Measurements from ENCODE around the gene GNB1.
"Not testable (repeated sequence)": the region's sequence is repeated elsewhere in the genome, so short reads cannot be mapped to it uniquely, and the experiment has no call there.

The GNB1 gene

DNA sequence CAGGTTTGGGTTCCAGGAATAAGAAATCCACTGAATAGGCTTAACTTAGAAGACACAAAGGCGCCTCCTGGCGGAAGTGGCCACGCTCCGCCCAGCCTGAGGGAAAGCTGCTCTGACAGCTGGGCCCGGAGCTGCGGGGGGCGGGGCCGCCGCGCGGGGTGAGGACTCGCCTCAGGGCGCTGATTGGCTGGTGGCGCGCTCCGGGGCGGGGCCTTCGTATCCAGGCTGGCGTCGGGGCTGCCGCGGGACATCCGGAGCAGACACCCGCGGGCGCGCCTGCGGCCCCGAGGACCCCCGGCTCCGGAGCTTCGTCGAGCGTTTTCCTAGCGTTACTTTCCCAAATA lies 144.3 kb downstream of the GNB1 start:
- not testable (repeated sequence) for H3K4me1 ChIP-seq (ENCODE audit: insufficient read depth, poor library complexity, severe bottlenecking); H3K36me3 ChIP-seq (ENCODE audit: low read depth); DNase-seq (ENCODE audit: low spot score); H3K9me3 ChIP-seq (ENCODE audit: severe bottlenecking); H3K27me3 ChIP-seq (ENCODE audit: insufficient read depth, poor library complexity, severe bottlenecking)
- Histone ChIP-seq H3K4me3 (ENCODE audit: severe bottlenecking) (peak overlapping the region; percentile 33), H3K27ac (ENCODE audit: poor library complexity, severe bottlenecking) (peak overlapping the region; percentile 75)
- ATAC-seq (ENCODE audit: low read depth), result peak; percentile 81
- peak; percentile 17 for TF ChIP-seq CTCF (IDR thresholded peaks at IDR 0.05; ENCODE audit: poor library complexity, severe bottlenecking)

- peak overlapping the region; percentile 75 for H3K27ac ChIP-seq (ENCODE audit: poor library complexity, severe bottlenecking)
- H3K36me3 ChIP-seq (ENCODE audit: low read depth); H3K4me1 ChIP-seq (ENCODE audit: insufficient read depth, poor library complexity, severe bottlenecking); DNase-seq (ENCODE audit: low spot score); H3K9me3 ChIP-seq (ENCODE audit: severe bottlenecking); H3K27me3 ChIP-seq (ENCODE audit: insufficient read depth, poor library complexity, severe bottlenecking): not testable (repeated sequence)
- TF ChIP-seq CTCF (IDR thresholded peaks at IDR 0.05; ENCODE audit: poor library complexity, severe bottlenecking), result peak; percentile 27
- H3K4me3 ChIP-seq (ENCODE audit: severe bottlenecking), result peak overlapping the region; percentile 33
- ATAC-seq (ENCODE audit: low read depth), result peak; percentile 78
Measured at GRCh38 chr1:1745651-1746565, 145.0 kb downstream of the GNB1 start.

GRCh38 chr1:1742529-1742928 lies 148.4 kb downstream of the GNB1 start:
- not testable (repeated sequence) for H3K4me1 ChIP-seq (ENCODE audit: insufficient read depth, poor library complexity, severe bottlenecking); DNase-seq (ENCODE audit: low spot score); ATAC-seq (ENCODE audit: low read depth); H3K4me3 ChIP-seq (ENCODE audit: severe bottlenecking); H3K9me3 ChIP-seq (ENCODE audit: severe bottlenecking); H3K36me3 ChIP-seq (ENCODE audit: low read depth); H3K27me3 ChIP-seq (ENCODE audit: insufficient read depth, poor library complexity, severe bottlenecking)
- peak overlapping the region; percentile 66 for H3K27ac ChIP-seq (ENCODE audit: poor library complexity, severe bottlenecking)

GRCh38 chr1:1741013-1741412 lies 149.9 kb downstream of the GNB1 start:
- H3K27me3 ChIP-seq (ENCODE audit: insufficient read depth, poor library complexity, severe bottlenecking); H3K36me3 ChIP-seq (ENCODE audit: low read depth); DNase-seq (ENCODE audit: low spot score); H3K9me3 ChIP-seq (ENCODE audit: severe bottlenecking); H3K4me3 ChIP-seq (ENCODE audit: severe bottlenecking); H3K4me1 ChIP-seq (ENCODE audit: insufficient read depth, poor library complexity, severe bottlenecking): not testable (repeated sequence)
- peak; percentile 47 for ATAC-seq (ENCODE audit: low read depth)
- peak overlapping the region; percentile 66 for H3K27ac ChIP-seq (ENCODE audit: poor library complexity, severe bottlenecking)

DNA sequence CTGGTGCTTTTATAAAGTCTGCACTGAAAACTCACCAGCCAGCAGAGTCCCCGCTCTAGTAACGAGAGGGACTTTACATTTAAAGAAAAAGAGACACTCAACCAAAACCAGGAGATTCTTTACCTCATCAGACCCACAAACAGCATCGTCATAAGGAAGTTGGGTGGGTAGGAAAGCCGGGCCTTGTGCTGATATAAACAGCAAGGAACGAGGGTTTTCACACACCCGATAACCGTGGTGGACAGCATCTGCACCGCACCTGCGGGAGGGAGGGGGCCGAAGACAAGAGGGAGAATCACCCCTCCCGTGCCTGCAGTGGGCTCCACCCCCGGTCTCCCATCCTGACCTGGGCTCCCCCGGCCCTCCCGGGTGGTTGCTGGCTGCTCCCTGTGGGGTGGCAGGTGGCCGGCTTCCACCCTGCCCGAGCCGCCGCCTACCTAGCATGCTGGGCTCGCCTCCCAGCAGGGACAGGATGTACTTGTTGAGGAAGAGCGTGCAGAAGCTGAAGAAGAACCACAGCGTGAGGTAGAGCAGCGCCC lies 152.0 kb downstream of the GNB1 start:
- not testable (repeated sequence) for H3K27me3 ChIP-seq (ENCODE audit: insufficient read depth, poor library complexity, severe bottlenecking); H3K9me3 ChIP-seq (ENCODE audit: severe bottlenecking); H3K27ac ChIP-seq (ENCODE audit: poor library complexity, severe bottlenecking); ATAC-seq (ENCODE audit: low read depth); H3K4me1 ChIP-seq (ENCODE audit: insufficient read depth, poor library complexity, severe bottlenecking); H3K4me3 ChIP-seq (ENCODE audit: severe bottlenecking); DNase-seq (ENCODE audit: low spot score); H3K36me3 ChIP-seq (ENCODE audit: low read depth)

- H3K9me3 ChIP-seq (ENCODE audit: severe bottlenecking); H3K4me3 ChIP-seq (ENCODE audit: severe bottlenecking); H3K36me3 ChIP-seq (ENCODE audit: low read depth); DNase-seq (ENCODE audit: low spot score); H3K4me1 ChIP-seq (ENCODE audit: insufficient read depth, poor library complexity, severe bottlenecking); H3K27ac ChIP-seq (ENCODE audit: poor library complexity, severe bottlenecking); H3K27me3 ChIP-seq (ENCODE audit: insufficient read depth, poor library complexity, severe bottlenecking); ATAC-seq (ENCODE audit: low read depth): not testable (repeated sequence)
Measured at GRCh38 chr1:1737675-1738590, 153.0 kb downstream of the GNB1 start.

Data from RWPE2 (cell line).